Mammary epithelial cell (primary cell): ENCODE results near the gene PIK3CA.

Source experiments
- EZH2 ChIP-seq: IDR thresholded peaks from 2 replicates; pipeline ENCODE4 v1.6.1; 2012; ENCODE audit warnings: low read length, inconsistent platforms, borderline replicate concordance
- TF ChIP-seq, protein P1 (sequence below), 2 donors: IDR thresholded peaks in 1 of 2; conservative IDR thresholded peaks in 1 of 2; 2 replicates each; pipeline ENCODE4 v1.5.1; 2011 to 2012; ENCODE audit warnings: inconsistent platforms in 2 of 2, low read length in 2 of 2, mild to moderate bottlenecking in 2 of 2, control low read depth in 1 of 2, low read depth in 1 of 2; ENCODE audit not compliant: insufficient read depth in 1 of 2; ENCODE audit errors: extremely low read depth in 1 of 2

DNA sequence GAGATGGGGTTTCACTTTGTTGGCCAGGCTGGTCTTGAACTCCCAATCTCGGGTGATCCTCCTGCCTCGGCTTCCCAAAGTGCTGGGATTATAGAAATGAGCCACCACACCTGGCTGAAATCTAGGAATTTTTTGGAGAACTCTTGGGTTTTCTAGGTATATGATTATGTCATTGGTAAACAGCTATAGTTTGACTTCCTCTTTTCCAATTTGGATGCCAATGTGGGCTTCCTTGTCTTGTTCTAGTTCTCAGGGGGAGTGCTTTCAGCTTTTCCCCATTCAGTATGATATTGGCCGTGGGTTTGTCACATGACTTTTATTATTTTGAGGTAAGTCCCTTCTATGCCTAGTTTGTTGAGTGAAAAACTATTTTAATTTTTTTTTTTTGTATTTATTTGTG is 84.9 kb downstream of the PIK3CA start:
- TF ChIP-seq EZH2, result no peak
- TF ChIP-seq, protein P1, sequence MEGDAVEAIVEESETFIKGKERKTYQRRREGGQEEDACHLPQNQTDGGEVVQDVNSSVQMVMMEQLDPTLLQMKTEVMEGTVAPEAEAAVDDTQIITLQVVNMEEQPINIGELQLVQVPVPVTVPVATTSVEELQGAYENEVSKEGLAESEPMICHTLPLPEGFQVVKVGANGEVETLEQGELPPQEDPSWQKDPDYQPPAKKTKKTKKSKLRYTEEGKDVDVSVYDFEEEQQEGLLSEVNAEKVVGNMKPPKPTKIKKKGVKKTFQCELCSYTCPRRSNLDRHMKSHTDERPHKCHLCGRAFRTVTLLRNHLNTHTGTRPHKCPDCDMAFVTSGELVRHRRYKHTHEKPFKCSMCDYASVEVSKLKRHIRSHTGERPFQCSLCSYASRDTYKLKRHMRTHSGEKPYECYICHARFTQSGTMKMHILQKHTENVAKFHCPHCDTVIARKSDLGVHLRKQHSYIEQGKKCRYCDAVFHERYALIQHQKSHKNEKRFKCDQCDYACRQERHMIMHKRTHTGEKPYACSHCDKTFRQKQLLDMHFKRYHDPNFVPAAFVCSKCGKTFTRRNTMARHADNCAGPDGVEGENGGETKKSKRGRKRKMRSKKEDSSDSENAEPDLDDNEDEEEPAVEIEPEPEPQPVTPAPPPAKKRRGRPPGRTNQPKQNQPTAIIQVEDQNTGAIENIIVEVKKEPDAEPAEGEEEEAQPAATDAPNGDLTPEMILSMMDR (conservative IDR thresholded peaks at IDR 0.05 in 1 of 2, IDR thresholded peaks at IDR 0.05 in 1 of 2; ENCODE audit: extremely low read depth in 1 of 2, insufficient read depth in 1 of 2, low read depth in 1 of 2, low read length in 2 of 2), result no peak
